NT2/D1 (cell line): ENCODE data around the gene TULP3.

Experiments used
- YY1 ChIP-seq: IDR thresholded peaks from 2 replicates; pipeline ENCODE4 v1.6.1; 2011; ENCODE audit not compliant: insufficient read length, insufficient read depth
- ZNF274 ChIP-seq: IDR thresholded peaks from 2 replicates; pipeline ENCODE4 v1.6.1; 2011; ENCODE audit warnings: mild to moderate bottlenecking, low read depth, low read length

DNA sequence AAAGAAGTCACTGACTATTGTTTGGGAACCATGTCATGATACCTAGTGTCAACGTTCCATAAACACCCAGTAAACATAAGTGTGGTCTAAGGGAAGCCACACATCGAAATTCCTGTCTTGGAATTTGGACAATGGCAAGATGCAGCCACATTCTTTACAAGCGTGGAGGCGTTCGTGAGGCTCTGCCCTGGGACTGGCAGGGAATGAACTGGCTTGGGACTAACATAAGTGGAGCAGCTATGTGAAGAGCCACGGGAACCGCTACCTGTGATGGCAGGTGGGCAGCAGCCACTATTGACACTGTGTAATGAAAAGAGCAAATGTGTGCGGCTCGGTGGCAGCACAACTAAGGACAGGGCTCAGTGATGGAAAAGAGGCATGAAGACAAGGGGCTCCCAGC lies 45.9 kb upstream of the TULP3 start:
- TF ChIP-seq YY1 (no peak), ZNF274 (no peak)
